GM12801 (cell line): ENCODE data around the gene SLC36A3.

Source experiments
- TF ChIP-seq, protein P1 (sequence below): IDR thresholded peaks from one replicate; pipeline ENCODE4 v1.5.1; 2011; ENCODE audit warnings: control low read depth; ENCODE audit not compliant: insufficient read length; ENCODE audit errors: extremely low read depth

The SLC36A3 gene

DNA sequence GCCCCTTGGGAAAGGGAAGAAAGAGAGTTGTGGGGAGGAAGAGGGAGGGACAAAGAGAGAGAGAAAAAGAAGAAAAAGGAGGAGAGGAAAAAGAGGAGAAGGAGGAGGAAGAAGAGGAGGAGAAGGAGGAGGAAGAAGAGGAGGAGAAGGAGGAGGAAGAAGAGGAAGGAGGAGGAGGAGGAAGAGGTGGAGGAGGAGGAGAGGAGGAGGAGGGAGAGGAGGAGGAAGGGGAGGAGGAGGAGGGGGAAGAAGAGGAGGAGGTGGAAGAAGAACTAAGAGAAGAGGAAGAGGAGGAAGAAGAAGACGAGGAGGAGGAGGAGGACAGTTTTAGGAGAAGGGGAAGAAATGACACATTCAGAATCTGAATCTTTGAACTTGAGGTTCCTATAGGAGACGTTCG, 36.4 kb upstream of the SLC36A3 start:
- TF ChIP-seq, protein P1, sequence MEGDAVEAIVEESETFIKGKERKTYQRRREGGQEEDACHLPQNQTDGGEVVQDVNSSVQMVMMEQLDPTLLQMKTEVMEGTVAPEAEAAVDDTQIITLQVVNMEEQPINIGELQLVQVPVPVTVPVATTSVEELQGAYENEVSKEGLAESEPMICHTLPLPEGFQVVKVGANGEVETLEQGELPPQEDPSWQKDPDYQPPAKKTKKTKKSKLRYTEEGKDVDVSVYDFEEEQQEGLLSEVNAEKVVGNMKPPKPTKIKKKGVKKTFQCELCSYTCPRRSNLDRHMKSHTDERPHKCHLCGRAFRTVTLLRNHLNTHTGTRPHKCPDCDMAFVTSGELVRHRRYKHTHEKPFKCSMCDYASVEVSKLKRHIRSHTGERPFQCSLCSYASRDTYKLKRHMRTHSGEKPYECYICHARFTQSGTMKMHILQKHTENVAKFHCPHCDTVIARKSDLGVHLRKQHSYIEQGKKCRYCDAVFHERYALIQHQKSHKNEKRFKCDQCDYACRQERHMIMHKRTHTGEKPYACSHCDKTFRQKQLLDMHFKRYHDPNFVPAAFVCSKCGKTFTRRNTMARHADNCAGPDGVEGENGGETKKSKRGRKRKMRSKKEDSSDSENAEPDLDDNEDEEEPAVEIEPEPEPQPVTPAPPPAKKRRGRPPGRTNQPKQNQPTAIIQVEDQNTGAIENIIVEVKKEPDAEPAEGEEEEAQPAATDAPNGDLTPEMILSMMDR = no peak

DNA sequence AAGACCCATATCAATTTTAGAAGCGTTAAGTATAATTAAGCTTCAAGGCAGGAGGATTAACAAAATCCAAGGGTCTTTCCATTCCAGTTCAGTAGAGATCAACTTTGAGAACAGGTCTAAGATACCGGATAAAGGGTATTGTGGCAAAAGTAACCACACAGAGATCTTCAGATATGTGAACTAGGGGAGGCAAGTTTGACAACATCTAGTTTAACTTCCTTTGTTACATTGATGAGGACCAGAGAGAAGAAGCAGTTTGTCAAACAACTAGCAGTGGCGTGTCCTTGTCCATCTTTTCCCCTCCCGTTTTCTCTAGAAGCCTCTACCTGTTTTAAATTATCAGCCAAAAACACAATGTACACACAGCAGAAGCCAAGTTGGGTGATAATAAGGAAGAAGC, 35.2 kb upstream of the SLC36A3 start:
- TF ChIP-seq, protein P1 = no peak

DNA sequence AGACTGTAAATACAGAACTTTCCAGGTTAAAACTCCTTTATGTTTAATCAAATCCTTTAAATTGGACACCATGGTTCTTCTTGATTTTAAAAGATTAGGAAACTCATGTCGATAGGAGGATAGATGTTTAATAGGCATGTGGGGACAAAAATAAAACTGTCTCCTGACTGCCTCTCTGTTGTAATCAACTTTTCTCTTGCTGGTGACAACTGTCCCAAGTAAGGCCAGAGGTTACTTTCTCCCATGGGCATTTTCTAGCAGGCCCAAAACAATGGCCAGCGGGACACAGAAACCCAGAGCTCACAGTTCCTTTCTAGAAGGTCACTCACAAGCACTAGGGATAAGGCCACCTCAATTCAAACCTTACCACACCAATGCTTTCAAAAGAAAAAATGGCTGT, 29.3 kb upstream of the SLC36A3 start:
- TF ChIP-seq, protein P1 = no peak

DNA sequence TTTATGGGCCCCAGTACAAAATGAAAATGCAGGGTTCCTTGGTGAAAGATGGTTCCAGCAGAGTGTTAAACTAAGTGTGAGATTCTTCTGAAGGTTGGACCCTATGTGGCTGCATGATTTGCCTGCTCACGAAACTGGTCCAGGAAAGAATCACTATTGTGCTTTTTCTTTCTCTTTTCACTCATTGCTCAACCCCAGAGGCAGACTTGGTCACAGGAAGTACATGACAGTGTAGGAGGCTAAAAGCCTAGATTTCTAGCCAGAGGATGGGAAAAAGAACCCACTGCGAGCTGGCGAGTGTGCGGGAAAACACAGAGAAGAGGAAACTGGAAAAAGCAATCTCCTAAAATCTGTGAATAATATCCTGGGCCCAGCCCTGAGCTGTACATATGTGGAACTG, 25.2 kb upstream of the SLC36A3 start:
- TF ChIP-seq, protein P1 = no peak

DNA sequence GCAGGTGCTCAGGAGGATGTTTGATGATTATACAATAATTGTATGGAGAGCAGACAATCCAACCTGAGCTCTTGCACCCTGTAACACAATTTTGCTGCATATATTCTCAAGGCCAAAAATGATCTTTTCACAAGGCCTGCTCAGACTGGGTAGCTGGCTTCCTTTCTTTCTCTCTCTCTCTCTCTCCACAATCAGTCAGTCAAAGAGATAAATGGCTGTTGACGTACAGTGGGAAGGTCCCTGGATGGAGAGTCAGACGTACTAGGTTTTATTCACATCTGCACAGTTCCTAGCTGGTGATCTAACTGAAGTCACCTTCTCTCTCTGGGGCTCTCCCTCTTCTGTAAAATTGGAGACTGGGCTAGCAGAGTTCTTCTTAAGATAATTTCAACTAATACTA, 24.0 kb upstream of the SLC36A3 start:
- TF ChIP-seq, protein P1 = no peak

DNA sequence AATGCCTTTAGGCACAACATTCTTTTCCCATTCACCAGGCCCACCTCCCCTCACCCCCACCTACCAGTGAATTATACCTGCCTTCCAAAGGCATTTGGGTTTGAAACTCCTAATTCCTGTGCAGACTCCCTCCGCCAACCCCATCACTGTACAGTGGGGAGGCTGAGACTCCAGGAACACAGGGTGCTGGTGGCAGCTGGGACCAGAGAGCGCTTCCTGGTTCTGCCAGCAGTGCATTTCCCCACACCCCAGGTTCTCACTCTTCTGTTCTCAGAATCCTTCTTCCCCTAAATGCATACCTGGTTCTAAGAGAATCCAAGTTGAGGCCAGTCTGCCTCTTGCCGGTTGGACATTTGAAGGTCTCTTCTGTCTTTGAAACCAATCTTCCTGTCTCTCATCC, 22.7 kb upstream of the SLC36A3 start:
- TF ChIP-seq, protein P1 = no peak

DNA sequence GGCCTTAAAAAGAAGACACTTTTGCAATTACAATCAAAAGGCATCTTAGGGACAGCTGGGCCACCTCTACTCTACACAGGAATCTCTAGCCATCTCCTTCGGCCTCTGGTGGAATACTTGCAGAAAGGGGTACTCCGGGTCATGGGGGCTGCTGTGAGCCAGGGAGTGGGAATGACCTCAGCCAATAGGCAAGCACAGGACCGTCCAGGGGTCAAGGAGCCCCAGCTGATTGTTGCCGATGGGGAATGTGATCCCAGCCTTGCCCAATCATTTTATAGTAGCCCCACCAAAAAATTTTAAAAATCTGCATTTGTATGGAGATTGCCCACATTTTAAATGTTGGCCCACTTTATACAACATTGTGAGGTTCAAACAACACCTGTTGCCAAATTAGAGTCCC, 16.9 kb upstream of the SLC36A3 start:
- TF ChIP-seq, protein P1 = no peak
